H1 (cell line): ENCODE data around the gene JPT2. TPM values are rescaled to one million over a fixed set of nuclear protein-coding genes. Genes with fewer than 3 reads are reported as not detected.

Experiments
- CTCF ChIA-PET: fragments of 300-600 bp; sonication (Branson Sonifier 250); formaldehyde crosslinking; loops from one replicate; lab custom pipeline; 2021; ENCODE audit not compliant: partially characterized antibody; lab: Charles Lee
- POLR2A ChIA-PET: fragments of 300-600 bp; sonication (Branson Sonifier 250); formaldehyde crosslinking; loops from one replicate; lab custom pipeline; 2021; ENCODE audit warnings: inconsistent platforms; ENCODE audit not compliant: partially characterized antibody; lab: Charles Lee
- DNase-seq, 2 experiments: peaks; one replicate each; pipeline versions ENCODE4 v3.0.0 to v3.0.0-alpha.2; 2010 to 2022; ENCODE audit warnings: low spot score in 2 of 2, low read depth in 1 of 2, mixed read lengths in 1 of 2
- FAIRE-seq: peaks from 2 replicates; lab custom pipeline; 2011; peaks lifted over from hg19 to GRCh38; lab: Jason Lieb, UNC
- H2AFZ ChIP-seq: 2 replicates; pipeline ENCODE4 v1.8.1; 2012; ENCODE audit warnings: low read length, inconsistent platforms
- H2AK5ac ChIP-seq: 2 replicates; pipeline ENCODE4 v1.6.1; 2013; ENCODE audit warnings: low read depth, low read length
- H2BK120ac ChIP-seq: replicated peaks from 2 replicates; pipeline ENCODE3; 2013; ENCODE audit warnings: low read depth, low read length, inconsistent platforms
- H2BK12ac ChIP-seq: 2 replicates; pipeline ENCODE4 v1.6.1; 2013; ENCODE audit warnings: low read depth, low read length
- H2BK15ac ChIP-seq: 2 replicates; pipeline ENCODE4 v1.6.1; 2013; ENCODE audit warnings: low read length
- H2BK20ac ChIP-seq: 2 replicates; pipeline ENCODE4 v1.6.1; 2013; ENCODE audit warnings: low read length
- H2BK5ac ChIP-seq: 2 replicates; pipeline ENCODE4 v1.6.1; 2013; ENCODE audit warnings: low read depth, low read length
- H3K14ac ChIP-seq: 2 replicates; pipeline ENCODE4 v1.6.1; 2013; ENCODE audit warnings: inconsistent platforms; ENCODE audit not compliant: insufficient read length
- H3K18ac ChIP-seq: 2 replicates; pipeline ENCODE4 v1.6.1; 2013; ENCODE audit warnings: low read length; ENCODE audit errors: extremely low read depth
- H3K23ac ChIP-seq: 2 replicates; pipeline ENCODE4 v1.6.1; 2013; ENCODE audit warnings: inconsistent platforms; ENCODE audit not compliant: insufficient read length
- H3K23me2 ChIP-seq: 2 replicates; pipeline ENCODE4 v1.6.1; 2013; ENCODE audit warnings: low read depth, low read length
- H3K27ac ChIP-seq: 2 replicates; pipeline ENCODE4 v1.6.1; 2011; ENCODE audit warnings: low read depth, low read length, inconsistent platforms
- H3K27me3 ChIP-seq, 4 experiments: replicated peaks in 1 of 4; 1 replicate in 1 of 4; 2 replicates in 3 of 4; pipeline versions ENCODE4 v1.6.1 to v1.8.1; 2011 to 2013; ENCODE audit warnings: low read length in 3 of 4, mild to moderate bottlenecking in 3 of 4, inconsistent platforms in 2 of 4, mixed read lengths in 2 of 4, moderate library complexity in 1 of 4; ENCODE audit not compliant: control insufficient read depth in 3 of 4, insufficient read depth in 3 of 4; ENCODE audit errors: extremely low read depth in 1 of 4
- H3K36me3 ChIP-seq, 4 experiments: 2 replicates each; pipeline versions ENCODE4 v1.6.1 to v1.8.1; 2011 to 2013; ENCODE audit warnings: mild to moderate bottlenecking in 4 of 4, low read length in 3 of 4, moderate library complexity in 2 of 4, control low read depth in 1 of 4, inconsistent platforms in 1 of 4; ENCODE audit not compliant: insufficient read depth in 4 of 4, control insufficient read depth in 2 of 4
- H3K4ac ChIP-seq: replicated peaks from 2 replicates; pipeline ENCODE3; 2013; ENCODE audit warnings: low read length, low read depth, mixed read lengths, inconsistent platforms; ENCODE audit not compliant: insufficient read length
- H3K4me1 ChIP-seq, 4 experiments: replicated peaks in 1 of 4; 1 replicate in 1 of 4; 2 replicates in 3 of 4; pipeline versions ENCODE4 v1.6.1 to v1.8.1; 2011 to 2013; ENCODE audit warnings: low read length in 3 of 4, inconsistent platforms in 2 of 4, mixed read lengths in 1 of 4; ENCODE audit not compliant: insufficient read depth in 4 of 4, control insufficient read depth in 3 of 4
- H3K4me2 ChIP-seq, 2 experiments: 2 replicates each; pipeline versions ENCODE4 v1.6.1 to v1.8.1; 2011 to 2013; ENCODE audit warnings: low read depth in 2 of 2, low read length in 2 of 2, control low read depth in 1 of 2, inconsistent platforms in 1 of 2, mild to moderate bottlenecking in 1 of 2; ENCODE audit not compliant: insufficient read depth in 1 of 2
- H3K4me3 ChIP-seq, 4 experiments: fragments of 200-600, 300-600 bp in 1 of 4; sonication (generic), shearing (Covaris generic), sonication (Bioruptor Twin) in 1 of 4; 2 replicates each; pipeline versions ENCODE4 v1.5.1 to v1.8.1; 2011 to 2016; ENCODE audit warnings: low read length in 4 of 4, low read depth in 3 of 4, control low read depth in 2 of 4, inconsistent platforms in 2 of 4, mild to moderate bottlenecking in 2 of 4, mixed read lengths in 1 of 4, moderate library complexity in 1 of 4; ENCODE audit not compliant: insufficient read depth in 2 of 4; ENCODE audit errors: extremely low read depth in 1 of 4
- H3K56ac ChIP-seq: replicated peaks from 2 replicates; pipeline ENCODE3; 2013; ENCODE audit warnings: low read depth, mild to moderate bottlenecking, mixed read lengths, low read length, inconsistent platforms; ENCODE audit not compliant: insufficient read length
- H3K79me1 ChIP-seq: 2 replicates; pipeline ENCODE4 v1.6.1; 2013; ENCODE audit warnings: low read depth, low read length, control low read depth
- H3K79me2 ChIP-seq, 2 experiments: 2 replicates each; pipeline versions ENCODE4 v1.6.1 to v1.8.1; 2012 to 2013; ENCODE audit warnings: low read length in 2 of 2, mild to moderate bottlenecking in 2 of 2, inconsistent platforms in 1 of 2; ENCODE audit not compliant: insufficient read depth in 2 of 2, control insufficient read depth in 1 of 2
- H3K9ac ChIP-seq, 4 experiments: replicated peaks in 1 of 4; 1 replicate in 1 of 4; 2 replicates in 3 of 4; pipeline versions ENCODE4 v1.6.1 to v1.8.1; 2011 to 2013; ENCODE audit warnings: low read depth in 3 of 4, low read length in 3 of 4, control low read depth in 2 of 4, mild to moderate bottlenecking in 2 of 4, moderate library complexity in 2 of 4, inconsistent platforms in 1 of 4; ENCODE audit errors: extremely low read depth in 1 of 4
- H3K9me3 ChIP-seq, 2 experiments: 2 replicates each; pipeline versions ENCODE4 v1.6.1 to v1.8.1; 2012 to 2013; ENCODE audit warnings: mild to moderate bottlenecking in 2 of 2, moderate library complexity in 2 of 2, control low read depth in 1 of 2, inconsistent platforms in 1 of 2, low read depth in 1 of 2, low read length in 1 of 2, mixed read lengths in 1 of 2; ENCODE audit not compliant: insufficient read depth in 2 of 2
- H4K20me1 ChIP-seq, 2 experiments: replicated peaks in 1 of 2; 2 replicates each; pipeline versions ENCODE3 to v1.8.1; 2011 to 2013; ENCODE audit warnings: inconsistent platforms in 2 of 2, low read length in 2 of 2, mild to moderate bottlenecking in 1 of 2; ENCODE audit not compliant: insufficient read depth in 2 of 2, control insufficient read depth in 1 of 2
- H4K5ac ChIP-seq: 2 replicates; pipeline ENCODE4 v1.6.1; 2013; ENCODE audit warnings: low read length, low read depth, mixed read lengths, inconsistent platforms; ENCODE audit not compliant: insufficient read length
- H4K8ac ChIP-seq: 2 replicates; pipeline ENCODE4 v1.8.0; 2013; ENCODE audit warnings: mild to moderate bottlenecking, moderate library complexity, low read length, inconsistent platforms; ENCODE audit not compliant: insufficient read depth; ENCODE audit errors: extremely low read depth
- H4K91ac ChIP-seq: replicated peaks from 2 replicates; pipeline ENCODE3; 2013; ENCODE audit warnings: low read length, mixed read lengths, inconsistent platforms; ENCODE audit not compliant: insufficient read length
- CHD2 ChIP-seq: IDR thresholded peaks from 2 replicates; pipeline ENCODE4 v1.6.1; 2012; ENCODE audit warnings: low read length, improper control_type of control experiment
- RXRA ChIP-seq: IDR thresholded peaks from 2 replicates; pipeline ENCODE4 v1.6.1; 2011; ENCODE audit warnings: low read depth, mild to moderate bottlenecking, low read length, moderate library complexity; ENCODE audit not compliant: insufficient read depth
- WGBS, 2 experiments: shearing (Covaris generic) in 1 of 2; methylation state at CpG; one replicate each; pipeline versions ENCODE4 v1.1.6 to v1.1.7; 2013 to 2015; ENCODE audit warnings: low lambda C conversion rate in 2 of 2, mixed read lengths in 2 of 2, inconsistent platforms in 1 of 2, low coverage in 1 of 2, missing lambda C conversion rate in 1 of 2; ENCODE audit not compliant: insufficient replicate concordance in 2 of 2, insufficient coverage in 1 of 2, insufficient read length in 1 of 2; ENCODE audit errors: extremely low coverage in 1 of 2, missing lambda C conversion rate in 1 of 2; 5-methylcytosine and 5-hydroxymethylcytosine counted together
- polyA plus RNA-seq, 7 experiments: library from polyadenylated mRNA; depleted of rRNA in 3 of 7; stranded (reverse) in 5 of 7; unstranded in 2 of 7; fragments of >200 nt in 5 of 7; fragments of 200-250 nt in 2 of 7; gene quantifications; 1 replicate in 5 of 7; 2 replicates in 1 of 7; 4 replicates in 1 of 7; pipeline versions ENCODE4 v1.2.1 to v1.2.3, GENCODE V29; 2011 to 2013; ENCODE audit warnings: missing spikeins in 2 of 7, mixed read lengths in 2 of 7
- total RNA-seq: library from RNA; stranded (reverse); fragmentation: NEBNext Ultra II Directional; extraction: Animal tissue kit (Norgen Biotek cat#: 25700); gene quantifications from 2 replicates; pipeline ENCODE4 v1.2.1, GENCODE V29; 2021

The JPT2 gene
- total and polyA plus RNA-seq, 2 of the 8 experiments (the other 6 are each of a cell fraction or from before 2014, with no cell fraction given) = 67.6 to 197 TPM

DNA sequence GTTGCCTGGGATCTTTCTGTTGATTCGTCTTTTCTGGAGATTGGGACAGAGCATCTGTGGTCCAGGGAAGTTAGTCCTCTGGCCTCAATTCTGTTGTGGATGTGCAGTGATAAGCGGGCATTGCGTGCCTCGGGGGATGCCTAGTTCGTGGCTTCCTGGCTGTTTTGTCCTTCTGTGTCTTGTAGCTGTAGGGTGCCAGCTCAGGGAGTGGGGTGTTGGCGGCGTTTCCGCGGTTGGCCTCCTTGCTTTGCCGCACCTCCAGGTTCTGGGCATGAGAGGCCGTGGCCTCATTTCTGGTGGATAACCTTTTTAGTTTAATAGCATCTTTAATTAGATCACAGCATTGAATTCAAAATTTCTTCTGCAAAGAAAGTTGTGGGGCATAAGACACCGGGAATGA is 1.4 kb upstream of the JPT2 start:
- H3K9ac ChIP-seq = no peak overlapping the region
- TF ChIP-seq RXRA (no peak), CHD2 (no peak)
- H3K9me3 ChIP-seq = no peaks in the 10 kb centered on the region
- peaks cover 7% of the 10 kb centered on the region for H3K23me2 ChIP-seq
- H2BK120ac ChIP-seq = no peak overlapping the region
- ChIA-PET POLR2A (interaction anchor here (1.2 to 4.0 kb wide), 7 partner anchors 8 to 97 kb away, joined by 3 to 34 read pairs (median 5); partner anchors contain the start of genes EME2, MAPK8IP3 and MRPS34), CTCF (interaction anchor here (0.5 to 1.7 kb wide), 3 partner anchors 29 to 141 kb away, joined by 3 to 7 read pairs (median 4); no protein-coding TSS in a partner anchor)
- no peak overlapping the region for H2AFZ ChIP-seq
- no peak overlapping the region for H3K14ac ChIP-seq
- H3K18ac ChIP-seq = no peak overlapping the region
- no peak for FAIRE-seq
- H2BK20ac ChIP-seq = no peak overlapping the region
- no peak overlapping the region for H2AK5ac ChIP-seq
- WGBS, 2 experiments = 94% methylated on average over 12 of the region's 12 CpGs; no CpG with 5 or more reads in 1 of the 2 experiments
- peaks cover 5 to 24% of the 10 kb centered on the region in 2 experiments for H4K20me1 ChIP-seq
- no peak overlapping the region for H2BK15ac ChIP-seq
- peaks cover 0 to 10% (median 2%) of the 10 kb centered on the region in 4 experiments; a peak in 4 of 7 replicates for H3K4me1 ChIP-seq
- no peak overlapping the region for H3K27ac ChIP-seq
- no peak overlapping the region for H4K8ac ChIP-seq
- no peak overlapping the region for H2BK5ac ChIP-seq
- peaks cover 10% of the 10 kb centered on the region for H3K79me1 ChIP-seq
- no peak overlapping the region for H4K91ac ChIP-seq
- H3K4ac ChIP-seq = no peak overlapping the region
- H3K27me3 ChIP-seq = no peaks in the 10 kb centered on the region
- no peak overlapping the region for H4K5ac ChIP-seq
- H3K23ac ChIP-seq = no peak overlapping the region
- no peak overlapping the region for H3K4me3 ChIP-seq
- H3K36me3 ChIP-seq = peaks cover 7 to 35% (median 18%) of the 10 kb centered on the region in 4 experiments; a peak in 6 of 8 replicates
- H3K56ac ChIP-seq = no peak overlapping the region
- peaks cover 32 to 34% of the 10 kb centered on the region in 2 experiments for H3K79me2 ChIP-seq
- no peak overlapping the region for H3K4me2 ChIP-seq
- no peak for DNase-seq
- H2BK12ac ChIP-seq = no peak overlapping the region
